Measurements from ENCODE around the gene PEBP1. TPM values are rescaled to one million over a fixed set of nuclear protein-coding genes. Genes with fewer than 3 reads are reported as not detected.
A peak's percentile ranks its signal among the peaks of the same experiment; 100 is the strongest.

Gene PEBP1
- total RNA-seq, result 10 to 100 TPM; 75.5 to 76.7 TPM

DNA sequence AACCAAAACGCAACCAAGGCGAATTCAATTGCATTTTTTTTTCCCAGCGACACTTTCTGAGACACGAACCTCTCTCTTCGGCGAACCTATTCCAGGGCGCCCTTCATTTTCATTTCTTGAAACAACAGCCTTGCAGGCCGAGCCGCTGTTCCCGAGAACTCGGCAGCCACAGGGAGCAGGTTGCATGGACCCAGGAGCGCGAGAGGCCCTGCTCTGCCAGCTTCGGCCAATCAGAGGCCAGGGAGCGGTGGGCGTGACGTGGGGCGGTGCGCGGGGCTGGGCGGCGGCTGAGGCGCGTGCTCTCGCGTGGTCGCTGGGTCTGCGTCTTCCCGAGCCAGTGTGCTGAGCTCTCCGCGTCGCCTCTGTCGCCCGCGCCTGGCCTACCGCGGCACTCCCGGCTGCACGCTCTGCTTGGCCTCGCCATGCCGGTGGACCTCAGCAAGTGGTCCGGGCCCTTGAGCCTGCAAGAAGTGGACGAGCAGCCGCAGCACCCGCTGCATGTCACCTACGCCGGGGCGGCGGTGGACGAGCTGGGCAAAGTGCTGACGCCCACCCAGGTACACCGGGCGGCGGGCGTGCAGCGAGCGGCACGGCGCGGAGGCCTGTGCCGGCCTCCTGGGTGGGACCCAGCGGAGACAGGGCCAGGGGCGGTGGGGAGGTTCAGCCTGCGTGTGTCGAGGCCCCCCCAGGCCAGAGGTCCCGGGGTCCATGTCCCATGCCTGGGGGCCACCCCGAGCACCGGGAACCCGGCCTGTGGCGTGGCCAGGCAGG, at the start of gene PEBP1:
PEBP1 (plus strand) TSS at position 337 of the 771 bp plus-strand sequence; CDS start at position 423, 86 bp downstream.
- Mint-ChIP-seq H3K9me3 (no peaks in the 10 kb centered on the region), H3K4me1 (peaks cover 33% of the 10 kb centered on the region), H3K27ac (peak within 1 kb of the TSS; percentile 84), H3K36me3 (ENCODE audit: low read depth) (peaks cover 20% of the 10 kb centered on the region), H3K27me3 (no peaks in the 10 kb centered on the region), H3K4me3 (peak within 1 kb of the TSS; percentile 82)
- CTCF ChIA-PET, result interaction anchor here (0.5 to 3.2 kb wide), 15 partner anchors 11 to 242 kb away, joined by 3 to 27 read pairs (median 4); partner anchors contain the start of gene SUDS3
- POLR2A ChIA-PET, result interaction anchor here (0.7 to 2.8 kb wide), 14 partner anchors 9 to 241 kb away, joined by 3 to 31 read pairs (median 6); partner anchors contain the start of genes RFC5, SUDS3 and WSB2
- peak; percentile 94 for DNase-seq

DNA sequence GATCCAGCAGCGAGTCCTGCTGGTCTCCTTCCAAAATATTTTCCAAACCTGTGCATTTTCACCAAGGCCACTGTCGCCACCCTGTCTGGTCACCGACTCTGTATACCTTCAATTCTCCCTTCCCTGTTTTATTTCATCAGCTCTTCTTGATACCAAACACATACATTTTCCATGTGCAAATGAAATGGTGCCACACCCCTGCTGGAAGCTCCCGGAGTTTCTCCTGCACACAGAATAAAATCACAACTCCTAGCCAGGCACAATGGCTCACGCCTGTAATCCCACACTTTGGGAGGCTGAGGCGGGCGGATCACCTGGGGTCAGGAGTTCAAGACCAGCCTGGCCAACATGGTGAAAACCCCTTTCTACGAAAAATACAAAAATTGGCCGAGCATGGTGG, 46.1 kb upstream of the PEBP1 start:
- H3K27me3 Mint-ChIP-seq, result no peaks in the 10 kb centered on the region
- ChIA-PET CTCF (no interaction called here), POLR2A (no interaction called here)
- no peak for DNase-seq
- H3K9me3 Mint-ChIP-seq, result no peaks in the 10 kb centered on the region
- no peak overlapping the region for H3K27ac Mint-ChIP-seq
- H3K4me3 Mint-ChIP-seq, result no peak overlapping the region
- no peaks in the 10 kb centered on the region for H3K36me3 Mint-ChIP-seq (ENCODE audit: low read depth)
- no peaks in the 10 kb centered on the region for H3K4me1 Mint-ChIP-seq

DNA sequence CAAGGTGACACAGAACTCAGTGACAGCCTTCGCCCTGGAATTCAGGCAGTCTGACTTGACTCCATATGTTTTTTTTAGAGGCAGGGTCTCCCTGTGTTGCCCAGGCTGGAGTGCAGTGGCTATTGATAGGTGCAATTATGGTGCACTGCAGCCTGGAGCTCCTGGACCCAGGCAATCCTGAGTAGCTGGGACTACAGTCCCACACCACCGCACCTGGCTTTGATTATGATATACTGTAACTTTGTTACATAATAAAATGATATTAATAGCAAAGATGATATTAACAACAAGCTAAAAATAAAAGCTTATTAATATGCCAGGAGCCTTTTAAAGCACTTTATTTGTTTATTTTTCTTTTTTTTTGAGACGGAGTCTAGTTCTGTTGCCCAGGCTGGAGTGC, 41.9 kb upstream of the PEBP1 start:
- no peaks in the 10 kb centered on the region for H3K27me3 Mint-ChIP-seq
- no peaks in the 10 kb centered on the region for H3K4me1 Mint-ChIP-seq
- no peak overlapping the region for H3K27ac Mint-ChIP-seq
- CTCF ChIA-PET, result interaction anchor here (0.6 to 1.2 kb wide), 2 partner anchors 87 to 132 kb away, joined by 5 to 8 read pairs; no protein-coding TSS in a partner anchor
- POLR2A ChIA-PET, result no interaction called here
- no peaks in the 10 kb centered on the region for H3K36me3 Mint-ChIP-seq (ENCODE audit: low read depth)
- DNase-seq, result no peak
- H3K4me3 Mint-ChIP-seq, result no peak overlapping the region
- H3K9me3 Mint-ChIP-seq, result no peaks in the 10 kb centered on the region

DNA sequence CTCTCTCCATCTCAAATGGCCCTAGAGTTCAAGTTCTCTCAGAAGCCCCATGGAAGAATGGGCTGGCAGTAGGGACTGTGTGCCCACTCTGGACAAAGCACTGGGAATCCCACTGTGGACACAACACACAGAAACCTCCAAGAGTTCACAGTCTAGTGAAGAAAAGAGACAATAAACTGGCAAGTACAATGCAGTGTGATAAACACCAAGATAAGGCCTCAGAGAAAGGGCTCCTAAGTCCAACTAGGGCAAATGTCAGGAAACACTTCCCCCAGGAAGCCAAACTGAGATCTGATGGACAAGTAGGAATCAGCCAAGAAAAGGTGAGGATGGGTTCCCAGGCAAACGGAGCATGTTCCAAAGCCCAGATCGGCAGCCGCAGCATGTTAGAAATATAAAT, 37.5 kb upstream of the PEBP1 start:
- H3K4me3 Mint-ChIP-seq, result no peak overlapping the region
- H3K27me3 Mint-ChIP-seq, result peaks cover 9% of the 10 kb centered on the region
- DNase-seq, result no peak
- ChIA-PET POLR2A (no interaction called here), CTCF (no interaction called here)
- H3K4me1 Mint-ChIP-seq, result peaks cover 3% of the 10 kb centered on the region
- no peak overlapping the region for H3K27ac Mint-ChIP-seq
- H3K9me3 Mint-ChIP-seq, result no peaks in the 10 kb centered on the region
- no peaks in the 10 kb centered on the region for H3K36me3 Mint-ChIP-seq (ENCODE audit: low read depth)

DNA sequence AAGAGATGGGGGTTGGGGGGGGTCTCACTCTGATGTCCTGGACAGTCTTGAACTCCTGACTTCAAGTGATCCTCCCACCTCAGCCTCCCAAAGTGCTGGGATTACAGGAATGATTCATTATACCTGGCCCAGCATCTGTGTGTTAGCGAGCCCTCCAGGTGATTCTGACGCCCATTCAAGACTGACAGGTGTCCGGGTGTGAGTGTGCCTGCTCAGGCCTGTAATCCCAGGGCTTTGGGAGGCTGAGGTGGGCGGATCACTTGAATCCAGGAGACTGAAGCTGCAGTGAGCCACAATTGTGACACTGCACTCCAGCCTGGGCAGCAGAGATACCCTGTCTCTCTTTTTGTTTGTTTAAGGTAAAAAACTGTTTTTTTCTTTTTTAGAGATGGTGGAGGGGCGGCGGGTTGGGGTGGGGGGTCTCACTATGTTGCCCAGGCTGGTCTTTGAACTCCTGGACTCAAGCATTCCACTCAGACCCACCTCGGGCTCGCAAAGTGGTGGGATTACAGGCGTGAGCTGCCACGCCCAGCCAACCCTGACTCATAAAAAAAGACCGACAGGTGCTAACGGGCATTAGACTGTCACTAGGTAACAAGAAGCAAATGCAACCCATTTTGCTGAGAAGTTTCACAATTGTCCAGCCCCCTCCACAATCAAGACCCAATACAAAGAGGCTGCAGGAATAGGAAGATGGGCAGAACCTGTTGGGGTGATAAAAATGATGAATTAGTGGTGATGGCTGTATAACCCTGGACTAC, 36.8 kb upstream of the PEBP1 start:
- H3K36me3 Mint-ChIP-seq (ENCODE audit: low read depth), result no peaks in the 10 kb centered on the region
- POLR2A ChIA-PET, result no interaction called here

DNA sequence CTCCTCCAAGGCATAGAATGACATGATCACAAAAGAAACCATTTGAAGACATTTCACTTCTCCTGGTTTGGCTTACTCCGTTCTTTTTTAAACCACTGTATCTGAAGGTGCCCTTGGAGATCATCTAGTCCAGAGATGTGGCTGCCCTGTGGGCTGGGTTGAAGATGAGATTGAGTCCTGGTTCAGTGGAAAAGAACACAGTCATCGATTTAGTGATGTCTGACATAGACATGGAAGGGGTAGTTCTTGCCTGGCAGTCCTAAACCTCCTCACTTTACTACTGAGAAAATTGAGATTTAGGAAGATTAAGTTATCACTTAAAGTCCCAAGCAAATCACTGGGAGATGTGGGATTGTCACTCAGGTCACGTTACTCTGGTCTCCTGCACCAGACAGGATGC, 34.9 kb upstream of the PEBP1 start:
- H3K27ac Mint-ChIP-seq, result no peak overlapping the region
- no peak for DNase-seq
- POLR2A ChIA-PET, result interaction anchor here (1.8 kb wide), 1 partner anchor 258 kb away, joined by 4 read pairs; no protein-coding TSS in a partner anchor
- no peak overlapping the region for H3K4me3 Mint-ChIP-seq
- no peaks in the 10 kb centered on the region for H3K9me3 Mint-ChIP-seq
- H3K27me3 Mint-ChIP-seq, result peaks cover 13% of the 10 kb centered on the region
- H3K4me1 Mint-ChIP-seq, result peaks cover 6% of the 10 kb centered on the region
- no peaks in the 10 kb centered on the region for H3K36me3 Mint-ChIP-seq (ENCODE audit: low read depth)
- CTCF ChIA-PET, result interaction anchor here (1.0 kb wide), 1 partner anchor 46 kb away, joined by 3 read pairs; no protein-coding TSS in a partner anchor

More for the DNA sequence above, 36.8 kb upstream of the PEBP1 start:
- H3K27me3 Mint-ChIP-seq, result peaks cover 9% of the 10 kb centered on the region
- DNase-seq, result no peak
- CTCF ChIA-PET, result no interaction called here
- no peak overlapping the region for H3K27ac Mint-ChIP-seq
- H3K4me3 Mint-ChIP-seq, result no peak overlapping the region
- peaks cover 3% of the 10 kb centered on the region for H3K4me1 Mint-ChIP-seq
- no peaks in the 10 kb centered on the region for H3K9me3 Mint-ChIP-seq

DNA sequence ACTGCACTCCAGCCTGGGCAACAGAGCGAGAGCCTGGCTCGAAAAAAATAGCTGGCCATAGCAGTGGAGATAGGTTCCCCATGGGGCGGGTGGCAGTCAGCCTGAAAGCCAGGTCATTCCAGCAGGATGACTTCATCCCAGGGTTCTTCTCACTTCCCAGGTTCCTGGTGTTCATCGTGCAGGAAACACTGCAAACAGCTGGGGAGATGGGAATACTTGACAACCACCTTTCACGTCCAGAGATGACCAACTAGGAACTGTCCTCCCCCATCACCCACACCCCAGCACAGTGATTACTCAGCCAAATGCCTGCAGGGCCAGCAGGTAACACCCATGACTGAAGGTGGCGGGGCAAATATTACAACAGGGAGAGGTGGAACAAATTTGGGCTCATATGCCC, 33.9 kb upstream of the PEBP1 start:
- Mint-ChIP-seq H3K27ac (no peak overlapping the region), H3K4me1 (peaks cover 6% of the 10 kb centered on the region), H3K36me3 (ENCODE audit: low read depth) (no peaks in the 10 kb centered on the region), H3K27me3 (peaks cover 13% of the 10 kb centered on the region), H3K9me3 (no peaks in the 10 kb centered on the region), H3K4me3 (no peak overlapping the region)
- ChIA-PET CTCF (interaction anchor here (1.0 kb wide), 1 partner anchor 47 kb away, joined by 3 read pairs; no protein-coding TSS in a partner anchor), POLR2A (interaction anchor here (0.8 to 1.8 kb wide), 2 partner anchors 23 to 257 kb away, joined by 3 to 4 read pairs; no protein-coding TSS in a partner anchor)
- DNase-seq, result no peak

DNA sequence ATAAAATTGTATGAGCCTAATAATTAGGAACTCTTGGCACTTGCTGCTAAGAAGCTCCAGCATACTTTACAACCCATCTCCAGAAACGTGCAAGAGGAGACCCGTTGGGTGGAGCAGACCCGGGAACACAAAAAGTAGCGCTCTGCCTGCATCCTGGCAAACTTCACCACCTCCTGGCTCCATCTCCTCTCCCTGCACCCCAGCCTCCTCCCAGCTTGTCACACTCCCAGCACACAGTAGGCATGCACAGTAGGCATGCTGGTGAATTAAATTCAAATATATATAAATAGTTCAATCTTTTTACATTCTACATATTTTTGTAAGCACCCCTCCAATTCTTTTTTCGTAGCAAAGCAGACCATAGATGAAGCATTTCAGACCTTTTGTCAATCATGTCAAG, 33.3 kb upstream of the PEBP1 start:
- DNase-seq, result no peak
- H3K27ac Mint-ChIP-seq, result no peak overlapping the region
- H3K9me3 Mint-ChIP-seq, result no peaks in the 10 kb centered on the region
- ChIA-PET CTCF (interaction anchor here (0.6 to 1.3 kb wide), 2 partner anchors 37 to 86 kb away, joined by 3 read pairs; partner anchors contain the start of gene RFC5), POLR2A (interaction anchor here (0.8 to 1.8 kb wide), 2 partner anchors 23 to 257 kb away, joined by 3 to 4 read pairs; no protein-coding TSS in a partner anchor)
- H3K27me3 Mint-ChIP-seq, result peaks cover 13% of the 10 kb centered on the region
- H3K36me3 Mint-ChIP-seq (ENCODE audit: low read depth), result no peaks in the 10 kb centered on the region
- H3K4me3 Mint-ChIP-seq, result peak overlapping the region; percentile 71
- H3K4me1 Mint-ChIP-seq, result peaks cover 6% of the 10 kb centered on the region

DNA sequence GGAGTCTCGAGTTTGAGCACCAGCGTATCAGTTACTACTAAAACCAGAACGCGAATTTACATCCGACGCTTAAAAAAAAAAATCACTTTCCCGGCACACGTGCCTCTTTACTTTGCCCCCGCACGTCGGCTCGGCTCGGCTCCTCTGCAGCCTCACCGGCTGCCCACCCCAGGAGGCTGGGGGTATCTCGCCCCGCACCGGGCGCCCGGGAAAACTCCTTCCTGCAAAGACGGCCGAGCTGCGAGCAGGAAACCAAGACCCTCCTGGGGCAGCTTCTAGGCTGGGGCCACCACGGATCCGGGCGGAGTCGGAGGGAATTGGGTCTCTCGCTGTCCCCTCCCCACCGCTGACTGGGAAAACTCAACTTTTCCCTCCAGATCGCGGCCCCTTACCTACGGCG, 32.7 kb upstream of the PEBP1 start:
- Mint-ChIP-seq H3K36me3 (ENCODE audit: low read depth) (no peaks in the 10 kb centered on the region), H3K27ac (no peak overlapping the region), H3K27me3 (peaks cover 13% of the 10 kb centered on the region), H3K4me3 (peak overlapping the region; percentile 71), H3K9me3 (no peaks in the 10 kb centered on the region), H3K4me1 (peaks cover 6% of the 10 kb centered on the region)
- POLR2A ChIA-PET, result no interaction called here
- CTCF ChIA-PET, result interaction anchor here (1.3 kb wide), 1 partner anchor 38 kb away, joined by 3 read pairs; no protein-coding TSS in a partner anchor
- peak; percentile 16 for DNase-seq

DNA sequence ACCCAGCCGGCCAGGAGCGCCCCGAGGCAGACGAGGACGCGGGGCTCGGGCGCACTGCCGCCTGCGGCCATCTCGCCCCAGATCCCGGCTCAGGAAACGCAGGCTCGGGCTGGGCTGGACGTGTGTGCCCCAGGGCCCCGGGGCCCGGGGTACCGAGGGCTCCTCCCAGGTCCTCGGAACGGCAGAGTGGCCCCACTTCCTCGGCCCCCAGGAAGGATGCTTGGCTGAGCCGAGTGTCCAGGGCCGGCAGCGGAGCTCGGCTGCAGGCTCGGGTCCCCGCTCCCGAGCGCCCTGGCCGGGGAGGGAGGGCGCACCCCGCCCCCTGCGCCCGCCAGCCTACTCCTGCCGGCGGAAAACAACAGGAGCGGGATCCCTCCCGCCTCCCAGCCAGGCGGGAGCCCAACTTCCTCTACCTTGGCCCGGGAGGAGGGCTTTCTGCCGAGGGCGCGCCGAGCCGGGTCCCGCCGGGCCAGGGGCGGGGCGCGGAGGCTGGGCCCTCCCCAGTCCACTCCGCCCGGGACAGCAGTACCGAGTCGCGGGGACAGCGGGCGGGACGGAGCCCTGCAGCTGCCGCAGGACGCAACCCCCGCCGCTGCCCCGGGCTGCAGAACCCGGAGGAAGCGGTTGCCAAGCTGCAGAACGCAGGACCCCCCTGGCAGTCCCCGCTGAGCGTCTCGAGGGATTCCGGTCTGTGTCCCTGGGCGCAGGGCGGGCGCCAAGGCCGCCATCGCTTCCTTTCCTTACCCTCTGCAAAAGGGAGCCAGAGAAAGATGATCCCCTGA, 32.1 kb upstream of the PEBP1 start, which contains the start of gene VSIG10:
VSIG10 (minus strand) TSS at position 411 of the 782 bp plus-strand sequence; CDS start at position 71, 340 bp downstream.
- CTCF ChIA-PET, result interaction anchor here (1.0 to 1.3 kb wide), 2 partner anchors 16 to 38 kb away, joined by 3 to 4 read pairs; no protein-coding TSS in a partner anchor
- Mint-ChIP-seq H3K27ac (no peak within 1 kb of the TSS), H3K9me3 (no peaks in the 10 kb centered on the region), H3K27me3 (peaks cover 13% of the 10 kb centered on the region), H3K36me3 (ENCODE audit: low read depth) (no peaks in the 10 kb centered on the region), H3K4me3 (peak within 1 kb of the TSS; percentile 71), H3K4me1 (peaks cover 6% of the 10 kb centered on the region)
- DNase-seq, result peak; percentile 25
- POLR2A ChIA-PET, result no interaction called here

DNA sequence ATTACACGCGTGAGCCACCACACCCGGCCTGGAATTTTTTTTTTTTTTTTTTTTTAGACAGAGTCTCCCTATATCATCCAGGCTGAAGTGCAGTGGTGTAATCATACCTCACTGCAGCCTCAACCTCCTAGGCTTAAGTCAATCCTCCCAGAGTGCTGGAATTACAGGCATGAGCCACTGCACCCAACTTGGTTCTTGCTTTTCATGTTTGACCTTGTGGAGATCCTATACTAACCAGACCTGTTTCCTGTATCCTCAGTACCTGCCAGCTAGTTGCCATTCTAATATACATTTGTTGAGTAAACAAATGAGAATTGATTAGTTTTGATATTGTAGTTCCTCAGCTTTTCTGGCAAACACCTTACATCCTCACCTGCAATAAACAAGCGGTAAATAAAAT, 28.9 kb upstream of the PEBP1 start:
- POLR2A ChIA-PET, result no interaction called here
- no peak overlapping the region for H3K4me3 Mint-ChIP-seq
- peaks cover 6% of the 10 kb centered on the region for H3K4me1 Mint-ChIP-seq
- no peak for DNase-seq
- CTCF ChIA-PET, result no interaction called here
- no peak overlapping the region for H3K27ac Mint-ChIP-seq
- no peaks in the 10 kb centered on the region for H3K9me3 Mint-ChIP-seq
- H3K36me3 Mint-ChIP-seq (ENCODE audit: low read depth), result no peaks in the 10 kb centered on the region
- H3K27me3 Mint-ChIP-seq, result peaks cover 13% of the 10 kb centered on the region

DNA sequence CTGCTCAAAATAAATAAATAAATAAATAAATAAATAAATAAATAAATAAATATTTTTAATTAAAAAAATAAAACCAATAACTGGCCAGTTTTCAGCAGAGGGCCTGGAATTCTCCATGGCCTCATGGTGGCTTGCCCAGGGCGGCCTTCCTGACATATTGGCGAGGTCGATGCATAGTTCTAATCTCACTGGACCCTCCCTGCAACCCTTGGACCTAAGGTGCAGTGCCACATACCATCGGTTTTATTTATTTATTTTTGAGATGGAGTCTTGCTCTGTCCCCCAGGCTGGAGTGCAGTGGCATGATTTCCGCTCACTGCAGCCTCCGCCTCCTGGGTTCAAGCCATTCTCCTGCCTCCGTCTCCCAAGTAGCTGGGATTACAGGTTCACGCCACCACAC, 28.2 kb upstream of the PEBP1 start:
- peaks cover 6% of the 10 kb centered on the region for H3K4me1 Mint-ChIP-seq
- no peak for DNase-seq
- H3K27me3 Mint-ChIP-seq, result peaks cover 8% of the 10 kb centered on the region
- H3K27ac Mint-ChIP-seq, result no peak overlapping the region
- no peaks in the 10 kb centered on the region for H3K36me3 Mint-ChIP-seq (ENCODE audit: low read depth)
- ChIA-PET POLR2A (interaction anchor here (1.2 kb wide), 1 partner anchor 43 kb away, joined by 3 read pairs; no protein-coding TSS in a partner anchor), CTCF (no interaction called here)
- H3K4me3 Mint-ChIP-seq, result no peak overlapping the region
- no peaks in the 10 kb centered on the region for H3K9me3 Mint-ChIP-seq
